ENCODE results near the gene NR2C1.

DNA sequence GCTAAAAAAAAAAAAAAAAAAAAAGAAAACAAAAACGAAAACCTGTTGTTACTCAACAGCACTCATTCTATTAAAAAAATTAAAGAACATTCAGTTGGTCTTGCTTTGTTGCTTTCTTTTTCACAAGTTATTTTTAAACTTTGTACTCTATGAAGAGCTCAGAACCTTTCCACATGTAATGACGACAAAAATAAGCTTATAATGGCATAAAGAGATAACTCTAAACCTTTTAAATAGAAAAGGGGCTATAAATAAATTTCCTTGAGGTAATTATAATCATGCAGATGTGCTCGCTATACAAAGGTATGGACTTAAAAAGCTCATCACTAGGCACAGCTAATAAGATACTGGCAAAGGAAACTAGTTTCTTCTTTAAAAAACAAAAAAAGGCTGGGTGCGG, 13.4 kb downstream of the NR2C1 start:
- TF ChIP-seq, protein P1, sequence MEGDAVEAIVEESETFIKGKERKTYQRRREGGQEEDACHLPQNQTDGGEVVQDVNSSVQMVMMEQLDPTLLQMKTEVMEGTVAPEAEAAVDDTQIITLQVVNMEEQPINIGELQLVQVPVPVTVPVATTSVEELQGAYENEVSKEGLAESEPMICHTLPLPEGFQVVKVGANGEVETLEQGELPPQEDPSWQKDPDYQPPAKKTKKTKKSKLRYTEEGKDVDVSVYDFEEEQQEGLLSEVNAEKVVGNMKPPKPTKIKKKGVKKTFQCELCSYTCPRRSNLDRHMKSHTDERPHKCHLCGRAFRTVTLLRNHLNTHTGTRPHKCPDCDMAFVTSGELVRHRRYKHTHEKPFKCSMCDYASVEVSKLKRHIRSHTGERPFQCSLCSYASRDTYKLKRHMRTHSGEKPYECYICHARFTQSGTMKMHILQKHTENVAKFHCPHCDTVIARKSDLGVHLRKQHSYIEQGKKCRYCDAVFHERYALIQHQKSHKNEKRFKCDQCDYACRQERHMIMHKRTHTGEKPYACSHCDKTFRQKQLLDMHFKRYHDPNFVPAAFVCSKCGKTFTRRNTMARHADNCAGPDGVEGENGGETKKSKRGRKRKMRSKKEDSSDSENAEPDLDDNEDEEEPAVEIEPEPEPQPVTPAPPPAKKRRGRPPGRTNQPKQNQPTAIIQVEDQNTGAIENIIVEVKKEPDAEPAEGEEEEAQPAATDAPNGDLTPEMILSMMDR (conservative IDR thresholded peaks at IDR 0.05; ENCODE audit: low read depth, low read length) = no peak
- TF ChIP-seq EZH2 (IDR thresholded peaks at IDR 0.05; ENCODE audit: borderline replicate concordance, low read depth, low read length, poor library complexity, severe bottlenecking) = no peak
